ENCODE results near the gene C1QTNF2.

C1QTNF2 gene

GRCh38 chr5:160398806-160399205 lies 28.4 kb upstream of the C1QTNF2 start:
- H3K9ac ChIP-seq (ENCODE audit: insufficient read length, low read depth), result peak overlapping the region; percentile 97
- H3K36me3 ChIP-seq (ENCODE audit: insufficient read depth, insufficient read length, low read length), result peaks cover 18% of the 10 kb centered on the region
- TF ChIP-seq SUZ12 (IDR thresholded peaks at IDR 0.05; ENCODE audit: extremely low read depth, insufficient read depth, insufficient read length) (no peak), YY1 (IDR thresholded peaks at IDR 0.05; ENCODE audit: insufficient read depth, insufficient read length) (no peak), ZNF274 (IDR thresholded peaks at IDR 0.05; ENCODE audit: low read depth, low read length) (no peak)
- no peak for DNase-seq (ENCODE audit: low read depth, low spot score)
- H3K27me3 ChIP-seq (ENCODE audit: insufficient read depth, insufficient read length), result no peaks in the 10 kb centered on the region
- peak overlapping the region; percentile 81 for H3K4me3 ChIP-seq (ENCODE audit: insufficient read length, low read depth)
- H3K4me1 ChIP-seq (ENCODE audit: insufficient read depth, insufficient read length), result no peaks in the 10 kb centered on the region
- no peaks in the 10 kb centered on the region for H3K9me3 ChIP-seq (ENCODE audit: insufficient read depth, low read length)

GRCh38 chr5:160397492-160397891 lies 27.1 kb upstream of the C1QTNF2 start:
- no peak overlapping the region for H3K4me3 ChIP-seq (ENCODE audit: insufficient read length, low read depth)
- H3K9ac ChIP-seq (ENCODE audit: insufficient read length, low read depth), result no peak overlapping the region
- H3K36me3 ChIP-seq (ENCODE audit: insufficient read depth, insufficient read length, low read length), result peaks cover 11% of the 10 kb centered on the region
- TF ChIP-seq SUZ12 (IDR thresholded peaks at IDR 0.05; ENCODE audit: extremely low read depth, insufficient read depth, insufficient read length) (no peak), YY1 (IDR thresholded peaks at IDR 0.05; ENCODE audit: insufficient read depth, insufficient read length) (no peak), ZNF274 (IDR thresholded peaks at IDR 0.05; ENCODE audit: low read depth, low read length) (no peak)
- no peak for DNase-seq (ENCODE audit: low read depth, low spot score)
- H3K9me3 ChIP-seq (ENCODE audit: insufficient read depth, low read length), result no peaks in the 10 kb centered on the region
- no peaks in the 10 kb centered on the region for H3K27me3 ChIP-seq (ENCODE audit: insufficient read depth, insufficient read length)
- H3K4me1 ChIP-seq (ENCODE audit: insufficient read depth, insufficient read length), result no peaks in the 10 kb centered on the region

GRCh38 chr5:160395111-160395510 lies 24.7 kb upstream of the C1QTNF2 start:
- Histone ChIP-seq H3K4me1 (ENCODE audit: insufficient read depth, insufficient read length) (no peaks in the 10 kb centered on the region), H3K27me3 (ENCODE audit: insufficient read depth, insufficient read length) (no peaks in the 10 kb centered on the region), H3K36me3 (ENCODE audit: insufficient read depth, insufficient read length, low read length) (peaks cover 11% of the 10 kb centered on the region), H3K9me3 (ENCODE audit: insufficient read depth, low read length) (no peaks in the 10 kb centered on the region), H3K9ac (ENCODE audit: insufficient read length, low read depth) (no peak overlapping the region), H3K4me3 (ENCODE audit: insufficient read length, low read depth) (no peak overlapping the region)
- no peak for DNase-seq (ENCODE audit: low read depth, low spot score)
- TF ChIP-seq SUZ12 (IDR thresholded peaks at IDR 0.05; ENCODE audit: extremely low read depth, insufficient read depth, insufficient read length) (no peak), ZNF274 (IDR thresholded peaks at IDR 0.05; ENCODE audit: low read depth, low read length) (no peak), YY1 (IDR thresholded peaks at IDR 0.05; ENCODE audit: insufficient read depth, insufficient read length) (no peak)

- H3K36me3 ChIP-seq (ENCODE audit: insufficient read depth, insufficient read length, low read length), result peaks cover 11% of the 10 kb centered on the region
- no peak for DNase-seq (ENCODE audit: low read depth, low spot score)
- H3K4me1 ChIP-seq (ENCODE audit: insufficient read depth, insufficient read length), result no peaks in the 10 kb centered on the region
- H3K9ac ChIP-seq (ENCODE audit: insufficient read length, low read depth), result no peak overlapping the region
- TF ChIP-seq SUZ12 (IDR thresholded peaks at IDR 0.05; ENCODE audit: extremely low read depth, insufficient read depth, insufficient read length) (no peak), YY1 (IDR thresholded peaks at IDR 0.05; ENCODE audit: insufficient read depth, insufficient read length) (no peak), ZNF274 (IDR thresholded peaks at IDR 0.05; ENCODE audit: low read depth, low read length) (no peak)
- no peak overlapping the region for H3K4me3 ChIP-seq (ENCODE audit: insufficient read length, low read depth)
- H3K9me3 ChIP-seq (ENCODE audit: insufficient read depth, low read length), result peaks cover 10% of the 10 kb centered on the region; the same call in 1 of the 2 replicates
- H3K27me3 ChIP-seq (ENCODE audit: insufficient read depth, insufficient read length), result no peaks in the 10 kb centered on the region
These were observed 20.6 kb upstream of the C1QTNF2 start for GRCh38 chr5:160390787-160391696.

GRCh38 chr5:160387445-160387844 lies 17.0 kb upstream of the C1QTNF2 start:
- TF ChIP-seq SUZ12 (IDR thresholded peaks at IDR 0.05; ENCODE audit: extremely low read depth, insufficient read depth, insufficient read length) (no peak), ZNF274 (IDR thresholded peaks at IDR 0.05; ENCODE audit: low read depth, low read length) (no peak)
- no peaks in the 10 kb centered on the region for H3K27me3 ChIP-seq (ENCODE audit: insufficient read depth, insufficient read length)
- H3K9ac ChIP-seq (ENCODE audit: insufficient read length, low read depth), result no peak overlapping the region
- H3K4me3 ChIP-seq (ENCODE audit: insufficient read length, low read depth), result no peak overlapping the region
- peaks cover 10% of the 10 kb centered on the region; the same call in 1 of the 2 replicates for H3K9me3 ChIP-seq (ENCODE audit: insufficient read depth, low read length)
- H3K36me3 ChIP-seq (ENCODE audit: insufficient read depth, insufficient read length, low read length), result no peaks in the 10 kb centered on the region
- no peak for DNase-seq (ENCODE audit: low read depth, low spot score)
- no peaks in the 10 kb centered on the region for H3K4me1 ChIP-seq (ENCODE audit: insufficient read depth, insufficient read length)

- Histone ChIP-seq H3K36me3 (ENCODE audit: insufficient read depth, insufficient read length, low read length) (no peaks in the 10 kb centered on the region), H3K9ac (ENCODE audit: insufficient read length, low read depth) (no peak overlapping the region), H3K4me3 (ENCODE audit: insufficient read length, low read depth) (no peak overlapping the region), H3K4me1 (ENCODE audit: insufficient read depth, insufficient read length) (no peaks in the 10 kb centered on the region), H3K27me3 (ENCODE audit: insufficient read depth, insufficient read length) (no peaks in the 10 kb centered on the region), H3K9me3 (ENCODE audit: insufficient read depth, low read length) (peaks cover 10% of the 10 kb centered on the region; the same call in 1 of the 2 replicates)
- TF ChIP-seq ZNF274 (IDR thresholded peaks at IDR 0.05; ENCODE audit: low read depth, low read length) (no peak), YY1 (IDR thresholded peaks at IDR 0.05; ENCODE audit: insufficient read depth, insufficient read length) (no peak), SUZ12 (IDR thresholded peaks at IDR 0.05; ENCODE audit: extremely low read depth, insufficient read depth, insufficient read length) (no peak)
- no peak for DNase-seq (ENCODE audit: low read depth, low spot score)
These were observed 15.1 kb upstream of the C1QTNF2 start for GRCh38 chr5:160385496-160385895.

GRCh38 chr5:160384681-160385080 lies 14.3 kb upstream of the C1QTNF2 start:
- no peak for TF ChIP-seq ZNF274 (IDR thresholded peaks at IDR 0.05; ENCODE audit: low read depth, low read length)
- TF ChIP-seq SUZ12 (IDR thresholded peaks at IDR 0.05; ENCODE audit: extremely low read depth, insufficient read depth, insufficient read length), result no peak
- no peak for TF ChIP-seq YY1 (IDR thresholded peaks at IDR 0.05; ENCODE audit: insufficient read depth, insufficient read length)
- no peak overlapping the region for H3K9ac ChIP-seq (ENCODE audit: insufficient read length, low read depth)
- H3K9me3 ChIP-seq (ENCODE audit: insufficient read depth, low read length), result peaks cover 10% of the 10 kb centered on the region; the same call in 1 of the 2 replicates
- H3K36me3 ChIP-seq (ENCODE audit: insufficient read depth, insufficient read length, low read length), result no peaks in the 10 kb centered on the region
- H3K4me1 ChIP-seq (ENCODE audit: insufficient read depth, insufficient read length), result no peaks in the 10 kb centered on the region
- DNase-seq (ENCODE audit: low read depth, low spot score), result no peak
- H3K27me3 ChIP-seq (ENCODE audit: insufficient read depth, insufficient read length), result no peaks in the 10 kb centered on the region
- no peak overlapping the region for H3K4me3 ChIP-seq (ENCODE audit: insufficient read length, low read depth)
